ENCODE data around the gene GBX2.

Gene GBX2

DNA sequence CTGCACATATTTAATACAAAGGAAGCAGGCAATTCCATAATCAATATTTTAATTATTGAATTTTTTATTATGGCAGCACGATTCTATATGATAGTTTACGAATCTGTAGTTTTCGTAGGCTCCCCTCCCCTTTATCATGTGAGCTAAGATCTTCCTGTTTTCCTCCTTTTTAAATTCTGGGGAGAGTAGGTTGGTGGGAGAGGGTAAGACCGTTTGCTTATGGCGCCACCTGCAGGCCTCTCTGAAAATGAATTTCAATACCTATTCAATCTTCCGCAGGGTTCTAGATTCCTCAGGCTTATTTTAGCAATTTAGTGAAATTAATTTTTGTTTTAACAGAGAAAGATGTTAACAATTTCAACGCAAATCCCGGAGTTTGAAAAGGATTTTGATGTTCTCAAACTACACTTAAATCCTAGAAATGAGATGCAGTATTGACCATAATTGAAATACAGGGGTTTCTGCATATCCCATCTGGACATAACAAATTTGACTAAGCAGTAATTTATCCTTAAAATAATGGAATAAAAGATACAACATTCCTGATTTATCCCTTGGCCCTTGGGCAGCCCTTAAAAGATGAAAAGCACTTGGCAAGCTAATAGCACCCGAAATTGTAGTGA is 12.8 kb upstream of the GBX2 start:
- no peak for DNase-seq (ENCODE audit: low read depth)

GRCh38 chr2:236180076-236180816 is 12.1 kb upstream of the GBX2 start:
- DNase-seq (ENCODE audit: low read depth): no peak

DNA sequence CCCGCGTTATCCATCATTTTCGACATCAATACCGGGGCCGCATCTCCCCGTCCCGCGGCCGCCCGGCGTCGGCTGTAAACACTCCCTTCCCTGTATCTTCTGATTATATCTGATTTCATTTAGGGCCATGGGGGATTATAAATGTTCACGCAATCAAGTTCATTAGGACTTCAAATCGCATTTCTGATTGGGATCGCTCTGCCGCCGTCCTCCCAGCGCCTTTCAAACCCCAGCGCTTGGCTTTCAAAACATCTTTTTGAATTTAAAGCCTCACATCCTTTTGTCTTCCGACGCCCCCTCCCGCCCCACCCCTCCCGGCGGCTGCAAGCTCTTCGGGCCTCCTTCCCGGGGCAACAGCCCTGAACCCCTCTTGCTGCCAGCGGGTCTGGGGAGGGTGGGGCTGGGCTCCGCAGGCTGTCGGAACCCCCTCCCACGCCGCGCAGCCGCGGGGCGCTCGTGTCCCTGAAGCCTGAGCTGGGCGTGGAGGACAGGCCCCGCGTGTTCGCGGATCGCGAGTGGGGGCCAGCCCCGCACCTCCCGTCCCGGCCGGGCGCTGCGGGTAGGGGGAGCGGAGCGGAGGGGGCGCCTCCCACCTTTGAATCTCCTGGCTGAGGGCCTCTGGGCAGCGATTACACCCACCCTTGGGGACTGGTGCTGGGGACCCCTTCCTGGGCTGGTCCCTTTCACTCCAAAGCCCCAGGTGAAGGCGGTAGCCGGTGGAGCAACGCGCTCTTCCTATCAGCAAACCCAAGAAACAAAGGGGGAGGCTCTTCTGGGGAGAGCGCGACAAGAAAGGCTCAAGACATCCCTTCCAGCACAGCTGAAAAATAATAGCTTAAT is 11.3 kb upstream of the GBX2 start:
- no peak for DNase-seq (ENCODE audit: low read depth)

- no peak for DNase-seq (ENCODE audit: low read depth)
Measured at GRCh38 chr2:236178890-236179235, 10.7 kb upstream of the GBX2 start.

- DNase-seq (ENCODE audit: low read depth): no peak
Measured at GRCh38 chr2:236177967-236178889, 10.0 kb upstream of the GBX2 start.

DNA sequence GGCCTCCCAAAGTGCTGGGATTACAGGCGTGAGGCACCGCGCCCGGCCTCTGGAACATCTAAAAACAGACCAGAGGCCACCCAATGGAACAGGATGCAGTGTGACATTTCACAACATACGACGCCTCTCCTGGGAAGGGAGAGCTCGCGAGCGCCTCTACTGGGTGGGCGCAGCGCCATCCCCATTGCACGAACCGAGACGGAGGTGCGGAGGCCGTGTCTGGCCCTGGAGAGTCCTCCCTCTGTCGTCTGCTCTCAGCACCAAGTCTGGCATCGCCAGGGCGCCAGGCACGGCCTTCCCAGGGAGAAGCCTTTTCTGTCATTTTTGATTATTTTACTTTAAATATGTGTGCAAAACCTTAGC is 9.4 kb upstream of the GBX2 start:
- no peak for DNase-seq (ENCODE audit: low read depth)

DNA sequence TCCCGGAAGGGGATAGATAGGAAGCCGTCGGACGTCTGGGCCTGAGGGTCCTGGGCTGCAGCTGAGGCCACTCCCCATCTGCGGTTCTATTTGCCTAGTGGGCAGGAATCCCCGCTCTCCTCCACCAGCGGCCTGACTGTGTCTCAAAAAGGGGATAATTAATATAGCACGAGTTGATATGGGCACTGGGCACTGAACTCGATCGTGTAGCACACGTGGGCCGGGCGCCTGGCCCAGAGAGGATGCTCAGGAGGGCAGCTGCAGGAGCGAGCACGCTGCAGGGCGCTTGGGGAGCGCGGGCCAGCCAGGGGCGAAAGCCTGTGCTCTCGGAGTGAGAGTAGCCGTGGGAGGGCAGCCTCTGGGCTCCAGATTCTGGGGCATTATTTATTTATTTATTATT is 8.8 kb upstream of the GBX2 start:
- DNase-seq (ENCODE audit: low read depth): no peak

DNA sequence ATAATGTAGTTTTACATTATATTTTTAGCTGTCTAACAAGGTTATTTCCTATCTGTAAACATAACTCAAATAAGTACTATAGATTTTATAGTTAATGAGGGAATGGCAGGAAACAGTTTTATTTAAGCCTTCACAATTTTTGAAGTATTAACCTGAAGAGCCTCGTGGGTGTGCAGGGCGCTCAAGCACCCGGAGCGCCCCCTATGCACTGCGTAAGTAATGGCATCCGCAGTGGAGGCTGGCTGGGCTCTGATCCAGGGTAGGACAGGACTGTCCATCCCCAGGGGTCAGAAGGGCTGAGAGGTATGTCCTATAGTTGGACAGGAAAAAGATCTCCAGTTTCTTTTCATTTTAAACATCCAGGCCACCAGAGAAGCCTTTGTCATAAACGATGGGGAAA is 8.2 kb upstream of the GBX2 start:
- DNase-seq (ENCODE audit: low read depth): no peak

DNA sequence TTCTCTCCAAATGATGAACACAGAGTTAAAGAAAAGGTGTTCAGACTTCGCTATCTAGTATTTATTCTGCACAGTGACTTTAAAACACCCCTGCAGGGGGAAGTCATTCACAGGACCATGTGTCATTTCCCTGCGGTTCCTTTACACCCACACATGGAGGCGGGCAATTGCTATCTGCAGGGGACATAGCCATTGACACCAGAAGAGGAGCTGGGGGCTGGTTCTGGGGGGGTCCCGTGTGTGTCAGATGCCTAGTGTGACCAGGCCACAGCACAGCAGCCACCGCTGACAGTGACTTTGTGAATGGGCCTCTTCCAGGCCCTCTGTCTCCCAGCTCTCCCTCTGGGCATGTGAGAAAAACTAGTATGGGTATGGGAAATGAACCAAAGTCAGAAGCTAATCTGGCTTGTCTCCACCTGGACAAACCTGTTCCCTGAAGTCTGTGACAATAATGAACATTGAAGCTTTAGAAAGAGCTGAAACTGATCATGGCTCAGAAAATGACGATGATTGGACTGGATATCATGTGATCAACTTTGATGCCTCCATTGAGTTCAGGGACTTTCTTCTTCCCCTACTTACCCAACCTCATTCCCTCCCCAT is 7.5 kb upstream of the GBX2 start:
- DNase-seq (ENCODE audit: low read depth): no peak

GRCh38 chr2:236173729-236174607 is 5.8 kb upstream of the GBX2 start:
- DNase-seq (ENCODE audit: low read depth): no peak

DNA sequence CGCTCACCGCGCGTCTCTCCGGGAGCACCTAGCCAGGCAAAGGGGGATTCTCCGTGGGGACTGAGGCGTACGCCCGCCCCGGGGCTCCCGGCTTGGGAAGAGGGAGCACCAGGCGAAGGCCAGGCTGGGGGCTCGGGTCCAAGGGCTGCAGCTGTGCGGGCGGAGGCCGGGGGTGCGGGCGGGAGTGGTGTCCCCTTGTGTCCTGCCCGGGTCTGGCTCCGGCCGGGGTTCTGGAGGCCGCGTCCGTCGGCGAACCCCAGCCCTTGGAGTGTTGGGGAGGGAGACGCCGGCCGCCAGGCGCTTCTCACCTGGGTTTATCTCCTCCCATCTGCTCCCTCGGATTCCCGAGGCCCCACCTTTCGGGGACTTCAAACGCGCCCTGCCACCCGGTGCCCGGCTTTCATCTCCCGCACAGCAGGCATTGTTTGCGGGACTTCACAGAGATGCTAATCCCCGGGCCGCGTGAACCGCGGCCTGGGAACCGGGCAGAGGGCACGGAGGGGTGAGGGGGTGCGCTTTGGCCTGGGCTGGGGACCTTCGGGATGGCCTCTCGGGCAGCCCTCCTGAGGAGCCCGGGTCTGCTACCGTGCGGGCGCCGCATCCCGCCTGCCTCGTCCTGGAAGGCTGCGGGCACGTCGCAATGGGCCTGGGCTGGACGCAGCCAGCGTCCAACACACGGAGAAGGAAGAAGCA is 5.0 kb upstream of the GBX2 start:
- no peak for DNase-seq (ENCODE audit: low read depth)

DNA sequence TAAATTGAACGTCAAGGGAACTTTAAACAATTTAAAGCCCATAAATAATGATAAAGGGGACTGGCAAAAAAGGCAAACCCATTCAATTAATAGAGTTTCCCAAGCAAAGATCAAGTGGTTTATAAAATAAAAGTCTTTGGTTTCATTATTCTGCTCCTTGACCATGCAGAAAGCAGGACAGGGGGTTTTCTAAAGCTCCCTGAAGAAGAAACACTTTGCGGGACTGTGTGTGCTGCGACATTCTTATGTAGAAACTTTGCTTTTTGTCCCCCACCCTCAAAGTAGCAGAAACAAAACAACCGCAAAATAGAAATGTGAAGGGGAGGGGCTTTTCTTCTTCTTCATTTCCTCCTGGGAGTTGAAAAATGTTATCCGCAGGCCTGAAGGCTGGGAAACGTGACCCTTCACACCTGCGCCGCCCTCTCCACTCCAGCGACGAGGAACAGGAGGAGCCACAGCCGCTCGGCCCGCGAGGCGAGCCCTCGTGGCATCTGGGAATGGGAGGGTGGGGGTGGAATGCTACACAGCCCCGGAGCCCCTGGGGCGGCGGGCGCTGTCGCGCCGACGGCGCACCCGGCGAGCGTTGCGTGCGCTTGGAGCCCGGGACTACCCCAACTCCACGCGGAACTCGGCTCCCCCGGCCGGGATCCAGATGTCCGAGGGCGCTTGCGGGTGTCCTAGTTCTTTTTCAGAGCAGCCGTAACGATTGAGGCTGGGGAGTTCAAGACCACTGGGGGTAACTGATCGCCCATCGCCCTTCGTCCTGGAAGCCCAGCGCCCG is 4.3 kb upstream of the GBX2 start:
- DNase-seq (ENCODE audit: low read depth): no peak

- no peak for DNase-seq (ENCODE audit: low read depth)
Measured at GRCh38 chr2:236171680-236172254, 3.6 kb upstream of the GBX2 start.

GRCh38 chr2:236171181-236171679 is 3.0 kb upstream of the GBX2 start:
- no peak for DNase-seq (ENCODE audit: low read depth)

GRCh38 chr2:236170590-236171165 is 2.5 kb upstream of the GBX2 start:
- DNase-seq (ENCODE audit: low read depth): no peak

DNA sequence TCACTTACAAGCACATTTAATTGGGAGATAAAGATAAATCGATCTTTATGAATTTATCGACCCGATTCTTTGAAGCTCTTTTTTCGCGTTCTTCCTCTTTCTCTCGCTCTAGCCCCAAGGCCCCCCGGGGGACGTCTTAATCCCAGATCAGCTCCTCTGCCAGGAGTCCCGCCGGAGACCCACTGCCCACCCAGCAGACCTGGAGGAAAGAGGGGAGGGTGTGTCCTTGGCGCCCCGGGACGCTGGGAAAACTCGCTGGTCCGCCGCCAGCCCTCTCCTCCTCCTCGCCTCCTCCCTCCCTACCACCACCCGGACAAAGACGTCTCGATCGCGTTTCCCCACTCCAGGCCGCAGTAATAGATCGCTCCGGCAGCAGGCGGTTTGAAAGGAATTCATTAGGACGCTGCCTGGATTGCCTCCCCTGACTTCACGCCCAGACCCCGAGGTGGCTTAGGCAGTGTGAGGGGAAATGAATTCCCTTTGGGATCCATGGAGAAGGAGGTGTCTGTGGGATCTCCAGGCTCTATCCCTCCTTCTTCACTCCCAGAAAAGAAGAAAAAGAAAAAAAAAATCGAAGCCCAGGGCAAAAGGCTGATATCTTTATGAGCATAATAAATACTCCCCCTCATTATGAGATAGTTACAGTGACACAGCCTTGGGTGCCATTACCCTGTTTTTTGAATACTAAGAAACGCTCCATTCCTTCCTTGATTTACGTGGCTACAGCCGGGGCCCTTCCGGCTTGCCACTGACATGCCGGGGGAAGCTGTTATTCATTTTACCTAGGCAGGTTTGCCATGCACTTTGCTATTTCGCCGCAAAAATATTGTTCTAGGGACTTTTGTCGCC is 1.8 kb upstream of the GBX2 start:
- no peak for DNase-seq (ENCODE audit: low read depth)

- DNase-seq (ENCODE audit: low read depth): no peak
Measured at GRCh38 chr2:236169151-236169721, 1.1 kb upstream of the GBX2 start.
